ENCODE measurements around the gene RELL2.

DNA sequence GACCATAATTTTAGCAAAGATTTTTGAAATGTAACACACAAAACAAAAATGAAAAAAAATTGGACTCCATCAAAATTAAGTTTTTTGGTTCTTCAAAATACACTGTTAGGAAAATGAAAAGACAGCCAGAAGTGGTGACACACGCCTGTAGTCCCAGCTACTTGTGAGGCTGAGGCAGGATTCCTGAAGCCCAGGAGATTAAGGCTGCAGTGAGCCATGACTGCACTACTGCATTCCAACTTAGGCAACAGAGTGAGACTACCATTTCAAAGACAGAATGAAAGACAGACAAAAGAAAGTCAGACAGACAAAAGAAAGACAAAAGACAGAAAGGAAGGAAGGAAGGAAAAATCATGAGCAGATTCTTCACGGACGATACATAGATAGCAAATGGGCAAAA lies 25.5 kb upstream of the RELL2 start:
- TF ChIP-seq POLR2AphosphoS5 (IDR thresholded peaks at IDR 0.05), result no peak
- TF ChIP-seq, protein P1, sequence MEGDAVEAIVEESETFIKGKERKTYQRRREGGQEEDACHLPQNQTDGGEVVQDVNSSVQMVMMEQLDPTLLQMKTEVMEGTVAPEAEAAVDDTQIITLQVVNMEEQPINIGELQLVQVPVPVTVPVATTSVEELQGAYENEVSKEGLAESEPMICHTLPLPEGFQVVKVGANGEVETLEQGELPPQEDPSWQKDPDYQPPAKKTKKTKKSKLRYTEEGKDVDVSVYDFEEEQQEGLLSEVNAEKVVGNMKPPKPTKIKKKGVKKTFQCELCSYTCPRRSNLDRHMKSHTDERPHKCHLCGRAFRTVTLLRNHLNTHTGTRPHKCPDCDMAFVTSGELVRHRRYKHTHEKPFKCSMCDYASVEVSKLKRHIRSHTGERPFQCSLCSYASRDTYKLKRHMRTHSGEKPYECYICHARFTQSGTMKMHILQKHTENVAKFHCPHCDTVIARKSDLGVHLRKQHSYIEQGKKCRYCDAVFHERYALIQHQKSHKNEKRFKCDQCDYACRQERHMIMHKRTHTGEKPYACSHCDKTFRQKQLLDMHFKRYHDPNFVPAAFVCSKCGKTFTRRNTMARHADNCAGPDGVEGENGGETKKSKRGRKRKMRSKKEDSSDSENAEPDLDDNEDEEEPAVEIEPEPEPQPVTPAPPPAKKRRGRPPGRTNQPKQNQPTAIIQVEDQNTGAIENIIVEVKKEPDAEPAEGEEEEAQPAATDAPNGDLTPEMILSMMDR (IDR thresholded peaks at IDR 0.05), result no peak

All from sigmoid colon (tissue), 4 donors.